Progenitor cell of endocrine pancreas (in vitro differentiated cells): ENCODE measurements around the gene ASCC2. TPM values are rescaled to one million over a fixed set of nuclear protein-coding genes. Genes with fewer than 3 reads are reported as not detected.

Experiments
- DNase-seq: peaks from one replicate; pipeline ENCODE4 v3.0.0; 2021; ENCODE audit warnings: low spot score; ENCODE audit not compliant: unreplicated experiment
- H3K27ac Mint-ChIP-seq: 2 replicates; pipeline ENCODE4 v1.8.0; 2021; ENCODE audit warnings: mild to moderate bottlenecking, moderate library complexity, mixed read lengths
- H3K27me3 Mint-ChIP-seq: 2 replicates; pipeline ENCODE4 v1.8.0; 2021; ENCODE audit warnings: mixed read lengths
- H3K36me3 Mint-ChIP-seq: 2 replicates; pipeline ENCODE4 v1.8.0; 2022; ENCODE audit warnings: mixed read lengths; ENCODE audit not compliant: insufficient read depth
- H3K4me1 Mint-ChIP-seq: 2 replicates; pipeline ENCODE4 v1.8.0; 2021; ENCODE audit warnings: low read depth, mixed read lengths
- H3K4me3 Mint-ChIP-seq: 2 replicates; pipeline ENCODE4 v1.8.0; 2021; ENCODE audit warnings: low read depth, mild to moderate bottlenecking, moderate library complexity, mixed read lengths
- H3K9me3 Mint-ChIP-seq: 2 replicates; pipeline ENCODE4 v1.8.0; 2021; ENCODE audit warnings: low read depth, mixed read lengths
- total RNA-seq: library from RNA; stranded (reverse); gene quantifications from 2 replicates; pipeline ENCODE4 v1.2.1, GENCODE V29; 2021
- TF ChIP-seq, protein P1 (sequence below): fragments of 200-600 bp; sonication (generic); IDR thresholded peaks from one replicate; pipeline ENCODE4 v1.5.0; 2021; ENCODE audit warnings: antibody characterized with exemption, mild to moderate bottlenecking; ENCODE audit not compliant: unreplicated experiment

ASCC2 gene
- total RNA-seq, 1 donor from 2014 or later = 56.1 TPM

DNA sequence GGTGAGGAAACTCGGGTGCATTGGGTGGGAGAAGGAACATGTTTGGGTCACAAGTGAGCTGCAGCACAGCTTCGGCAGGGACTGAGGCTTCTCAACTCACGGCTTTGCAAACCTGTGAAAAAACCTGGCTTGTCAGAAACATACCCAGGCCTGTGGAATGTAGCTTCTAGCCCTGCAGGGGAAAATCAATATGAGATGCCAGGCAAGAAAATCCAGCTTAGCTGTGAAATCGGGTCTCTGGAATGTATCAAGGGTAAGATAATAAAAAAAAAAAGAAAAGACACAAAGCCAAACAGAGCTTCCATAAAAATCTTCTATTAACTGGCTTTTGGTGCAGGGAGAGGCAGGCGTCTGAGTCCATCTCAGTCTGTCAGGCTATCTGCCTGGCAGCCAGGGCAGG is 42.4 kb downstream of the ASCC2 start:
- H3K36me3 Mint-ChIP-seq = peaks cover 34% of the 10 kb centered on the region

DNA sequence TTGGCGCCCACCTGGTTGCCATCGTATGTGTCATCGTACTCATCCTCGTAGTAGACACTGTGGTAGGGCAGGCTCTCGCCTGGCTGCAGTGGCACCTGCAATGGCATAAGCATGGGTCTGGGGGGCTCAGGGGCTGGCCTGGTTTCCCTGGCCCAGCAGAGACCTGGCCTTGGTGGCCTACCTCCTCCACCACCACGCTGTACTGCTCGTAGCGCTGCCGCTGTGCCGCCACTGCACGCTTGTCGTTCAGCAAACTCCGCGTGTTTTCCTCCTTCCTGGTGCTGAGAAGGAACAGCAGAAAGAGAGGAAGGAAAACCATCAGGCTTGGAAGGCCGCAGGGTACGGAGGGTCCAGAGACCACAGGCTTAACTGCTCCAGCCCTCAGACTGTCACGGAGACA is 44.7 kb downstream of the ASCC2 start:
- H3K4me1 Mint-ChIP-seq = peaks cover 17% of the 10 kb centered on the region
- no peak overlapping the region for H3K4me3 Mint-ChIP-seq
- TF ChIP-seq, protein P1, sequence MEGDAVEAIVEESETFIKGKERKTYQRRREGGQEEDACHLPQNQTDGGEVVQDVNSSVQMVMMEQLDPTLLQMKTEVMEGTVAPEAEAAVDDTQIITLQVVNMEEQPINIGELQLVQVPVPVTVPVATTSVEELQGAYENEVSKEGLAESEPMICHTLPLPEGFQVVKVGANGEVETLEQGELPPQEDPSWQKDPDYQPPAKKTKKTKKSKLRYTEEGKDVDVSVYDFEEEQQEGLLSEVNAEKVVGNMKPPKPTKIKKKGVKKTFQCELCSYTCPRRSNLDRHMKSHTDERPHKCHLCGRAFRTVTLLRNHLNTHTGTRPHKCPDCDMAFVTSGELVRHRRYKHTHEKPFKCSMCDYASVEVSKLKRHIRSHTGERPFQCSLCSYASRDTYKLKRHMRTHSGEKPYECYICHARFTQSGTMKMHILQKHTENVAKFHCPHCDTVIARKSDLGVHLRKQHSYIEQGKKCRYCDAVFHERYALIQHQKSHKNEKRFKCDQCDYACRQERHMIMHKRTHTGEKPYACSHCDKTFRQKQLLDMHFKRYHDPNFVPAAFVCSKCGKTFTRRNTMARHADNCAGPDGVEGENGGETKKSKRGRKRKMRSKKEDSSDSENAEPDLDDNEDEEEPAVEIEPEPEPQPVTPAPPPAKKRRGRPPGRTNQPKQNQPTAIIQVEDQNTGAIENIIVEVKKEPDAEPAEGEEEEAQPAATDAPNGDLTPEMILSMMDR = no peak
- H3K9me3 Mint-ChIP-seq = no peaks in the 10 kb centered on the region
- peaks cover 42% of the 10 kb centered on the region for H3K36me3 Mint-ChIP-seq
- DNase-seq = no peak
- no peak overlapping the region for H3K27ac Mint-ChIP-seq
- H3K27me3 Mint-ChIP-seq = peaks cover 6% of the 10 kb centered on the region

More for the DNA sequence above, 42.4 kb downstream of the ASCC2 start:
- TF ChIP-seq, protein P1 = no peak
- DNase-seq = peak; percentile 30
- no peaks in the 10 kb centered on the region for H3K9me3 Mint-ChIP-seq
- H3K4me1 Mint-ChIP-seq = peaks cover 17% of the 10 kb centered on the region
- peak overlapping the region; percentile 40 for H3K4me3 Mint-ChIP-seq
- H3K27me3 Mint-ChIP-seq = no peaks in the 10 kb centered on the region
- H3K27ac Mint-ChIP-seq = peak overlapping the region; percentile 75

DNA sequence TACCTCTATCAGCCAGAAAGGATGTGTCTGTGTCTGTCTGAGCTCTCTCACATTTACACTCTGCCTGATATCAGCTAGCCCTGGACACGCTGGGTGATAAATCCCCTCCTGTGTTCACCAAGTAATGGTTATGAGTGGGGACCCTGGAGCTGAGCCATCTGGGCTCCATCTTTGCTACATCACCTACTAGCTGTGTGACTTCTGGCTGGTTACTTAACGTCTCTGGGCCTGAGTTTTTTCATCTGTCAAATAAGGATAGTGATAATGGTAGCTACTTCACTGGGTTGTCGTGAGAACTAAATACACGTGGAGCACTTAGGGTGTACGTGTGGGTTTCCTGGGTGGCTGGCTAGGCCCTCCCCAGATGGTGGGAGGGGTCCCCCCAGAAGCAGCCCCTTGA is 48.0 kb downstream of the ASCC2 start:
- peaks cover 35% of the 10 kb centered on the region for H3K36me3 Mint-ChIP-seq
- peaks cover 29% of the 10 kb centered on the region for H3K4me1 Mint-ChIP-seq
- TF ChIP-seq, protein P1 = no peak
- no peaks in the 10 kb centered on the region for H3K9me3 Mint-ChIP-seq
- no peak overlapping the region for H3K27ac Mint-ChIP-seq
- H3K27me3 Mint-ChIP-seq = peaks cover 6% of the 10 kb centered on the region
- no peak overlapping the region for H3K4me3 Mint-ChIP-seq
- DNase-seq = no peak

DNA sequence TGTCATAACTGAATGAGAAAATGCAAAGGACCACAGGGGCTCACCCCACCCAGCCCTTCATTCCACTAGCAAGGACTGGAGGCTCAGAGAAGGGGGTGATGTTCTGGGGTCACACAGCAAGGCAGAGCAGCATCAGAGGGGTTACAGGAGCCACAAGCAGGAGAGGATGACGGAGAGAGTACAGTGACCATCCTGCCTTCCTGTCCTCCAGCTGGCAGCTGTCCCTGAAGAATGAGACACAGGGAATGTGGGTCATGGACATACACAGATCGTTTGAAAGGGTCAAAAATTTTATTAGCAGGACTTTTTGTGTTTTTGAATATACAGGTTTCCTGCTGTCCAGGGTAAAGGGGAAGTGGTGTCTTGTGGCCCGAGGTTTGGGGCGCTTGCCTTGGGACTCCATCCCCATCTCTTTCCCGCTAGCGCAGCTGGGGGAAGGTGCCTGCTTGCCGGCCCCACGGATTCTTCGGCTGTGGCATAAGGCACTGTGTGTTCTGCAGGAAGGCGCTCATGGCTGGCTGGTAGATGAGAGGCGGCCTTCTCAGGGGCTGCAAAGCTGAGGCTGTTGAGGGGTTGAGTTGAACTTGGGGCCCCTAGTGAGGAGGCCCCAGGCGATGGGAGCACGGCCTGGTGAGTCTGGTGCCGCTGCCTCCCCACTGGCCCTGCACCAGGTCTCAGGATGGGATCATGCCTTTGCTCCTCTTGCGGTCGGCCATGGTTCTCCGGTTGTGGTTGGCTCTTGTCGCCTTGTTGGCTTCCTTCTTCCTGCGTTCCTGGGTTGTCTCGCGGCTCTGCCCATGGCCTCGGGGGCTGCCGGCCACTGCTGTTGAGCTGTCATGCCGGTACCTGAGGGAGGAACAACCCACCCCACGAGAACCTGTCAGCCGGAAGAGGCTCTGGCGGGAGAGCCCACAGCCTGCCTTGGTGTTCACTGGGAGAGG is 49.5 kb downstream of the ASCC2 start:
- TF ChIP-seq, protein P1 = no peak
- no peaks in the 10 kb centered on the region for H3K9me3 Mint-ChIP-seq
- peaks cover 35% of the 10 kb centered on the region for H3K36me3 Mint-ChIP-seq
- H3K4me1 Mint-ChIP-seq = peaks cover 34% of the 10 kb centered on the region
- no peak overlapping the region for H3K4me3 Mint-ChIP-seq
- peaks cover 10% of the 10 kb centered on the region for H3K27me3 Mint-ChIP-seq
- peak overlapping the region; percentile 27 for H3K27ac Mint-ChIP-seq
- DNase-seq = no peak

DNA sequence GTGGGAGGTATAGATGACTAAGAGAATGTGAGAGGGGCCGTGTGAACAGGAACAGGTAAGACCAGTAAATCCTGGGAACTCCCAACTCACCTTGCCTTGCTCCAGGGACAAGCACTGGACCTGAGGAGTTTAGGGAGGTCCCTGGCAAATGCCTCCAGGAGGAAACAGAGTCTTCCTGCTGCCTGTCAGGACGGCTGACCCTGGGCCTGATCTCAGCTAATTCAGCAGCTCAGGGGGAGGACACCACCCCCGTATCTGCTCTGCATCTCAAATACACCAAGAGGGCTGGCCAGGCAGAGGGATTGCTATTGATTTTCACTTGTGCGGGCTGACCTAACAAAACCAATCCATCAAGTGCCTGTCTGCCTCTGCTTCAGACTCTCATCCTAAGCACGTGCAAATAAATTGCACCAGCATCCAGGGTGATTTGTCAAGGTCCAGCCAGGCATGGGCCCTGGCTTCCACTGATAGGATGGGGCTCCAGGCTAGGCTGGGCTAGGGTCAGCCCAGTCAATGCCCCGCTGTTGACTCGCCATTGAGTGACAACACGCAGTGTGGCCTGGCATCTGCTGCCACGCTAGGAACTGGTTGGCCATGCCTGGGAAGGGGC is 50.6 kb downstream of the ASCC2 start:
- H3K27ac Mint-ChIP-seq = peak overlapping the region; percentile 81
- peak; percentile 37 for DNase-seq

More for the DNA sequence above, 50.6 kb downstream of the ASCC2 start:
- Mint-ChIP-seq H3K4me3 (peak overlapping the region; percentile 30), H3K27me3 (peaks cover 10% of the 10 kb centered on the region), H3K4me1 (peaks cover 39% of the 10 kb centered on the region), H3K36me3 (peaks cover 29% of the 10 kb centered on the region), H3K9me3 (no peaks in the 10 kb centered on the region)
- TF ChIP-seq, protein P1 = no peak
